ENCODE measurements around the gene VPS13D. TPM values are rescaled to one million over a fixed set of nuclear protein-coding genes. Genes with fewer than 3 reads are reported as not detected.

VPS13D gene
- total RNA-seq, 1 experiment from 2014 or later, result 29.0 TPM

DNA sequence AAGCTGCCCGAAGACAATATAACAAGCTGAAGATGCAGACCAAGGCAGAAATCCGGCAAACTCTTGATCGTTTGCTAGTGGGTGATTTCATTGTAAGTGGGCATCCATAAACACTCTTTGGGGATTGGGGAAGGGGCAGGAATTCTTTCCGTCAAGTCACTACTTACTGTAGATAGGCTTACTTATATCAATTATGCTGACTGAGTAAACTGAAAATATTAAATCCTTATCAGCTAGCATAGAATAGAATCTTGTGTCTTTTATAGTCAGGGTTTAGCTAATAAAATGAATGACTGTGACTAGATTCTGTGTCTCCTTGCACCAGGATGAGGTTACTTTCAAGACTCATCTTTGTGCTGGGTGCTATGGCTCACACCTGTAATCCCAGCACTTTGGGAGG is 41.2 kb downstream of the VPS13D start (continued):
- TF ChIP-seq IRF2 (CRISPR knock-in tag; IDR thresholded peaks at IDR 0.05; ENCODE audit: borderline replicate concordance, low read depth), result no peak

DNA sequence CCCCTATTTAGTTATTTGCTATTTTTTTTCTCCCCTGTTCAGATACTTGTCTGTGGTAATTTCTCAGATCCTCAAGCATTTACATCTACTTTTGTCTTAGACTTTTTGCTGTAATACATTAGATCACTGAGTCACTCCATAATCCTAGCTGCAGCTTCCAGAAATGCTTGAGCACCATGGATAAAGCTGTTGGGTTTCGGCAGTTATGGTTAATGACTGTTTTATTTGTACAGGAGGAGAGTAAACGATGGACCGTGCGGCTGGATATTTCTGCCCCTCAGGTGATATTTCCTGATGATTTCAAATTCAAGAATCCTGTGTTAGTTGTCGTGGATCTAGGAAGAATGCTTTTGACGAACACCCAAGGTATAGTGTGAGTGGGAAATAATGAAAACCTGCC is 42.9 kb downstream of the VPS13D start:
- ChIA-PET POLR2A (no interaction called here), CTCF (interaction anchor here (0.6 to 0.7 kb wide), 2 partner anchors 112 to 370 kb away, joined by 3 read pairs; no protein-coding TSS in a partner anchor)
- no peak for ATAC-seq
- H3K27me3 Mint-ChIP-seq (ENCODE audit: low read depth), result no peaks in the 10 kb centered on the region
- peaks cover 6% of the 10 kb centered on the region for H3K4me1 Mint-ChIP-seq
- H3K4me3 Mint-ChIP-seq, result no peak overlapping the region
- no peak for TF ChIP-seq TEAD4 (CRISPR knock-in tag; IDR thresholded peaks at IDR 0.05)
- H3K9me3 Mint-ChIP-seq, result no peaks in the 10 kb centered on the region
- H3K36me3 Mint-ChIP-seq, result peaks cover 56% of the 10 kb centered on the region
- DNase-seq (ENCODE audit: low spot score), result no peak
- H3K27ac Mint-ChIP-seq, result no peak overlapping the region

DNA sequence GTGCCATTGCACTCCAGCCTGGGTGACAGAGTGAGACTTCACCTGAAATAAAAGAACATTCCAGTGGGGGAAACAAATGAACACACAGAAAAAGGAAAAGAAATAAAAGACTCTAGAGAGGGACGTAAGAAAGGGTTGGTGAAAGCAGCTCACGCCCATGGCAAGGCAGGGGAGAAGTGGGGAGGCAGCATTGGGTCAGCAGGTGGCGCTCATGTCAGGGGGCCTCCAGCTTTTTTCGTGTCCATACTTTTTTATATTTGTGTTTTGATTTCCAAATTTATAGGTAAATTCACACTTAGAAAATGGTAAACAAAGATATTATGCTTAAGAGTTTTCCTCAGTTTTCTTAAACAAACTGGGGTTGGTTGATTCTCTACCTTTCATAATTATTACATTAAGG is 45.5 kb downstream of the VPS13D start:
- no peak for TF ChIP-seq EMX1 (CRISPR knock-in tag; IDR thresholded peaks at IDR 0.05)
- TF ChIP-seq, protein P1, sequence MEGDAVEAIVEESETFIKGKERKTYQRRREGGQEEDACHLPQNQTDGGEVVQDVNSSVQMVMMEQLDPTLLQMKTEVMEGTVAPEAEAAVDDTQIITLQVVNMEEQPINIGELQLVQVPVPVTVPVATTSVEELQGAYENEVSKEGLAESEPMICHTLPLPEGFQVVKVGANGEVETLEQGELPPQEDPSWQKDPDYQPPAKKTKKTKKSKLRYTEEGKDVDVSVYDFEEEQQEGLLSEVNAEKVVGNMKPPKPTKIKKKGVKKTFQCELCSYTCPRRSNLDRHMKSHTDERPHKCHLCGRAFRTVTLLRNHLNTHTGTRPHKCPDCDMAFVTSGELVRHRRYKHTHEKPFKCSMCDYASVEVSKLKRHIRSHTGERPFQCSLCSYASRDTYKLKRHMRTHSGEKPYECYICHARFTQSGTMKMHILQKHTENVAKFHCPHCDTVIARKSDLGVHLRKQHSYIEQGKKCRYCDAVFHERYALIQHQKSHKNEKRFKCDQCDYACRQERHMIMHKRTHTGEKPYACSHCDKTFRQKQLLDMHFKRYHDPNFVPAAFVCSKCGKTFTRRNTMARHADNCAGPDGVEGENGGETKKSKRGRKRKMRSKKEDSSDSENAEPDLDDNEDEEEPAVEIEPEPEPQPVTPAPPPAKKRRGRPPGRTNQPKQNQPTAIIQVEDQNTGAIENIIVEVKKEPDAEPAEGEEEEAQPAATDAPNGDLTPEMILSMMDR (IDR thresholded peaks at IDR 0.05), result peak; percentile 57
- Mint-ChIP-seq H3K4me1 (peaks cover 6% of the 10 kb centered on the region), H3K9me3 (no peaks in the 10 kb centered on the region), H3K27me3 (ENCODE audit: low read depth) (no peaks in the 10 kb centered on the region), H3K27ac (no peak overlapping the region), H3K36me3 (peaks cover 46% of the 10 kb centered on the region), H3K4me3 (no peak overlapping the region)
- CTCF ChIA-PET, result interaction anchor here (0.5 to 5.0 kb wide), 77 partner anchors 8 to 500 kb away, joined by 3 to 62 read pairs (median 5); partner anchors contain the start of gene DHRS3
- POLR2A ChIA-PET, result no interaction called here
- peak; percentile 60 for DNase-seq (ENCODE audit: low spot score)
- peak; percentile 74 for ATAC-seq

DNA sequence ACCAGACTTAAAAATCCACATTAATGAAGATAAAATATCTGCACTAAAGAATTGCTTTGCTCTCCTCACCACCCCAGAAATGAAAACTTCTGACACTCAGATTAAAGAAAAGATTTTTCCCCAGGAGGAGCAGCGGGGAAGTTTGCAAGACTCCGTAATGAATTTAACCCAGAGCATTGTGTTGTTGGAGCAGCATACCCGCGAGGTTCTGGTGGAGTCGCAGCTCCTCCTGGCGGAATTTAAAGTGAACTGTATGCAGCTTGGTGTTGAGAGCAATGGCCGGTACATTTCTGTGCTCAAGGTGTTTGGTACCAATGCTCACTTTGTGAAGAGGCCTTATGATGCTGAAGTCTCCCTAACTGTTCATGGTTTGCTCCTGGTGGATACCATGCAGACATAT is 46.4 kb downstream of the VPS13D start:
- no peak overlapping the region for H3K4me3 Mint-ChIP-seq
- ATAC-seq (peak; percentile 90), DNase-seq (ENCODE audit: low spot score) (peak; percentile 62)
- TF ChIP-seq, protein P1 (IDR thresholded peaks at IDR 0.05), result peak; percentile 60
- TF ChIP-seq ZNF138 (CRISPR knock-in tag; conservative IDR thresholded peaks at IDR 0.05), result no peak
- peaks cover 6% of the 10 kb centered on the region for H3K4me1 Mint-ChIP-seq
- CTCF ChIA-PET, result interaction anchor here (0.6 to 5.0 kb wide), 58 partner anchors 10 to 488 kb away, joined by 3 to 62 read pairs (median 6); partner anchors contain the start of gene DHRS3
- 0 out of 2 replicates have a peak overlapping the region, but pooled peaks have one; percentile 11 for H3K27ac Mint-ChIP-seq
- H3K36me3 Mint-ChIP-seq, result peaks cover 42% of the 10 kb centered on the region
- no peaks in the 10 kb centered on the region for H3K9me3 Mint-ChIP-seq
- no peaks in the 10 kb centered on the region for H3K27me3 Mint-ChIP-seq (ENCODE audit: low read depth)
- POLR2A ChIA-PET, result no interaction called here

DNA sequence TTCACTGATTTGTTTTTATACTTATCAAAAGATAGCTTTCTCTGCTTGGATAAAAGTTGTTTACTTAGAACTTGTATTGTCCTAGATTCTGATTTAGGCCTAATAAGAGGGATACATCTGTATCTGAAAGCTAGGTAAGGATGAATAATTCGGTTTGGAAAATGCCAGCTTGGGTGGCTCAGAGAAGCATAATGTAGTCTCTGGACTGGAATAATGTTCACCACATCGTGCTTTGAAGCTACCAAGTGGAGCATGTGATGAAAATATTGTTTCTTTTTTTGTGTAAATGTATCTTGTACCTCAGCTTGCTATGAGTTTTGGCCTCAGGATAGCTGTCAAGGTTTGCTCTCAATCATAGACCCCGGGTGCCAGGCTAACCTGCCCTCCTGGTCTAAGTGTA is 49.2 kb downstream of the VPS13D start:
- CTCF ChIA-PET, result interaction anchor here (0.8 to 5.0 kb wide), 2 partner anchors 153 to 166 kb away, joined by 3 to 62 read pairs; no protein-coding TSS in a partner anchor
- POLR2A ChIA-PET, result no interaction called here
- Mint-ChIP-seq H3K9me3 (no peaks in the 10 kb centered on the region), H3K4me1 (peaks cover 6% of the 10 kb centered on the region), H3K36me3 (peaks cover 47% of the 10 kb centered on the region), H3K27me3 (ENCODE audit: low read depth) (no peaks in the 10 kb centered on the region), H3K4me3 (no peak overlapping the region), H3K27ac (no peak overlapping the region)
- DNase-seq (ENCODE audit: low spot score), result no peak
- ATAC-seq, result no peak
- TF ChIP-seq GTF2I (CRISPR knock-in tag; conservative IDR thresholded peaks at IDR 0.05), result no peak
- TF ChIP-seq, protein P2, sequence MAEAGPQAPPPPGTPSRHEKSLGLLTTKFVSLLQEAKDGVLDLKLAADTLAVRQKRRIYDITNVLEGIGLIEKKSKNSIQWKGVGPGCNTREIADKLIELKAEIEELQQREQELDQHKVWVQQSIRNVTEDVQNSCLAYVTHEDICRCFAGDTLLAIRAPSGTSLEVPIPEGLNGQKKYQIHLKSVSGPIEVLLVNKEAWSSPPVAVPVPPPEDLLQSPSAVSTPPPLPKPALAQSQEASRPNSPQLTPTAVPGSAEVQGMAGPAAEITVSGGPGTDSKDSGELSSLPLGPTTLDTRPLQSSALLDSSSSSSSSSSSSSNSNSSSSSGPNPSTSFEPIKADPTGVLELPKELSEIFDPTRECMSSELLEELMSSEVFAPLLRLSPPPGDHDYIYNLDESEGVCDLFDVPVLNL (CRISPR knock-in tag; IDR thresholded peaks at IDR 0.05; ENCODE audit: borderline replicate concordance, low read depth), result no peak
- no peak for TF ChIP-seq GRHL2 (CRISPR knock-in tag; IDR thresholded peaks at IDR 0.05; ENCODE audit: insufficient replicate concordance, severe bottlenecking)
- no peak for TF ChIP-seq ZBTB21 (CRISPR knock-in tag; IDR thresholded peaks at IDR 0.05; ENCODE audit: borderline replicate concordance)
- TF ChIP-seq, protein P3, sequence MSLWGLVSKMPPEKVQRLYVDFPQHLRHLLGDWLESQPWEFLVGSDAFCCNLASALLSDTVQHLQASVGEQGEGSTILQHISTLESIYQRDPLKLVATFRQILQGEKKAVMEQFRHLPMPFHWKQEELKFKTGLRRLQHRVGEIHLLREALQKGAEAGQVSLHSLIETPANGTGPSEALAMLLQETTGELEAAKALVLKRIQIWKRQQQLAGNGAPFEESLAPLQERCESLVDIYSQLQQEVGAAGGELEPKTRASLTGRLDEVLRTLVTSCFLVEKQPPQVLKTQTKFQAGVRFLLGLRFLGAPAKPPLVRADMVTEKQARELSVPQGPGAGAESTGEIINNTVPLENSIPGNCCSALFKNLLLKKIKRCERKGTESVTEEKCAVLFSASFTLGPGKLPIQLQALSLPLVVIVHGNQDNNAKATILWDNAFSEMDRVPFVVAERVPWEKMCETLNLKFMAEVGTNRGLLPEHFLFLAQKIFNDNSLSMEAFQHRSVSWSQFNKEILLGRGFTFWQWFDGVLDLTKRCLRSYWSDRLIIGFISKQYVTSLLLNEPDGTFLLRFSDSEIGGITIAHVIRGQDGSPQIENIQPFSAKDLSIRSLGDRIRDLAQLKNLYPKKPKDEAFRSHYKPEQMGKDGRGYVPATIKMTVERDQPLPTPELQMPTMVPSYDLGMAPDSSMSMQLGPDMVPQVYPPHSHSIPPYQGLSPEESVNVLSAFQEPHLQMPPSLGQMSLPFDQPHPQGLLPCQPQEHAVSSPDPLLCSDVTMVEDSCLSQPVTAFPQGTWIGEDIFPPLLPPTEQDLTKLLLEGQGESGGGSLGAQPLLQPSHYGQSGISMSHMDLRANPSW (CRISPR knock-in tag; conservative IDR thresholded peaks at IDR 0.05; ENCODE audit: low read depth), result no peak
- TF ChIP-seq JUN (CRISPR knock-in tag; IDR thresholded peaks at IDR 0.05), result no peak
- no peak for TF ChIP-seq FOXK1 (CRISPR knock-in tag; IDR thresholded peaks at IDR 0.05)
- no peak for TF ChIP-seq ZNF138 (CRISPR knock-in tag; conservative IDR thresholded peaks at IDR 0.05)
- no peak for TF ChIP-seq SMAD3 (CRISPR knock-in tag; IDR thresholded peaks at IDR 0.05; ENCODE audit: borderline replicate concordance)
- TF ChIP-seq, protein P4, sequence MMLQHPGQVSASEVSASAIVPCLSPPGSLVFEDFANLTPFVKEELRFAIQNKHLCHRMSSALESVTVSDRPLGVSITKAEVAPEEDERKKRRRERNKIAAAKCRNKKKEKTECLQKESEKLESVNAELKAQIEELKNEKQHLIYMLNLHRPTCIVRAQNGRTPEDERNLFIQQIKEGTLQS (CRISPR knock-in tag; conservative IDR thresholded peaks at IDR 0.05), result no peak
- TF ChIP-seq, protein P5, sequence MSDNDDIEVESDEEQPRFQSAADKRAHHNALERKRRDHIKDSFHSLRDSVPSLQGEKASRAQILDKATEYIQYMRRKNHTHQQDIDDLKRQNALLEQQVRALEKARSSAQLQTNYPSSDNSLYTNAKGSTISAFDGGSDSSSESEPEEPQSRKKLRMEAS (CRISPR knock-in tag; IDR thresholded peaks at IDR 0.05), result no peak
- TF ChIP-seq GABPB1 (CRISPR knock-in tag; IDR thresholded peaks at IDR 0.05), result no peak
- TF ChIP-seq, protein P6, sequence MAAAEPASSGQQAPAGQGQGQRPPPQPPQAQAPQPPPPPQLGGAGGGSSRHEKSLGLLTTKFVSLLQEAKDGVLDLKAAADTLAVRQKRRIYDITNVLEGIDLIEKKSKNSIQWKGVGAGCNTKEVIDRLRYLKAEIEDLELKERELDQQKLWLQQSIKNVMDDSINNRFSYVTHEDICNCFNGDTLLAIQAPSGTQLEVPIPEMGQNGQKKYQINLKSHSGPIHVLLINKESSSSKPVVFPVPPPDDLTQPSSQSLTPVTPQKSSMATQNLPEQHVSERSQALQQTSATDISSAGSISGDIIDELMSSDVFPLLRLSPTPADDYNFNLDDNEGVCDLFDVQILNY (CRISPR knock-in tag; IDR thresholded peaks at IDR 0.05), result no peak

All from WTC11 (cell line).